Parietal lobe (tissue), 1 donor: ENCODE results near the gene FAM72D. TPM values are rescaled to one million over a fixed set of nuclear protein-coding genes. Genes with fewer than 3 reads are reported as not detected.

Experiments
- total RNA-seq: library from RNA; depleted of rRNA; stranded (reverse); fragments of >200 nt; gene quantifications from one replicate; pipeline ENCODE4 v1.2.3, GENCODE V29; 2014

FAM72D gene
- total RNA-seq: 1.3 TPM

DNA sequence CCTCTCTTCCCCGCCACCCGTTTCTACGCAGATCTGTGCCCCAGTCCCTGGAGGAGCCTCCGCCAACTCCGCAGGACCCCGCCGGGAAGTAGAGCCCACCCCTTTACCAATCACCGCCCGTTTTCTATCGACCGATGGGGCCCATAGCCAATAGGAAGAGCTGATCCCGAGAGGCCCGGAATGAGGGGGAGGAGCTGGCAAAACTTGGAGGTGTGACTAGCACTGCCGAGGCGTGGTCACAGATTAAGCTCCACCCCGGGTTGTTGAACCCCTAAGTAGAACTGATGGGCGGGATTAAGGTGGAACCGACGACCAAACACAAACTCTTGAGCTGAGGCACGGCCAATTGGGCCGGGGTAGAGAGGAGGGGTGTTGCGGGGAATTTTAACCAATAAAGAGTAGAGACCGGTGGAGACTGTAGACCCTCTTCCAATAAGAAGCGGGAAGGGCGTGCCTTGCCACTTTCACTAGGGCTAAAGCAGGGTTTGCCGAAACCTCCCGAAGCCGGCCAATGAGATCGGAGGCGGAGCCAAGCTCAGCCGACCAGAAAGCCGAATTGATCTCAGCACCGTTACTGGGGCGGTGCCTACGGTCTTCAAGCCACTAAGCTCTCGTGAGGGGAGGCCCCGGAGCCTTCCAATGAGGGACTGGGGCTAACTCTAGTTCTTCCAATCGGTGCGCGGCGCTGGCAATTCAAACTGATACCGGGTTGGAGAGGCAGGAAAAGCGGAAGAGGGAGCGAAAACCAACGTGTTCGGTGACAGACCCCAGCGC, at the start of gene FAM72D, which contains the start of gene SRGAP2B:
Gene FAM72D, plus strand, starts transcription at position 691 of the 774 bp plus-strand sequence. CDS start 874 bp downstream, outside the sequence.
Gene SRGAP2B, minus strand, starts transcription at position 45 of the 774 bp plus-strand sequence. CDS start 2,427 bp downstream, outside the sequence.

Other genes with a start within 250 kb of the FAM72D start
- 87.0 TPM for gene SRGAP2B, start 646 bp upstream of the FAM72D start, total RNA-seq
- gene PPIAL4D, start 146.2 kb downstream of the FAM72D start, total RNA-seq: not detected